ENCODE data around the gene COL28A1.

The COL28A1 gene

GRCh38 chr7:7535691-7536090, at the start of gene COL28A1:
TSS of gene COL28A1 (minus strand) at chr7:7535873. CDS start at chr7:7532875, 2,998 bp downstream.
- no peak within 1 kb of the TSS for H2AFZ ChIP-seq (ENCODE audit: low read depth, low read length)
- H3K4me1 ChIP-seq (ENCODE audit: low read length), result no peaks in the 10 kb centered on the region
- H3K4me3 ChIP-seq (ENCODE audit: low read length), result no peak within 1 kb of the TSS
- no peaks in the 10 kb centered on the region for H3K27me3 ChIP-seq (ENCODE audit: low read depth, low read length)
- no peaks in the 10 kb centered on the region for H4K20me1 ChIP-seq (ENCODE audit: insufficient read depth, low read length)
- TF ChIP-seq EZH2phosphoT487 (IDR thresholded peaks at IDR 0.05; ENCODE audit: low read depth) (no peak), CTCF (IDR thresholded peaks at IDR 0.05; ENCODE audit: low read depth, low read length) (no peak)
- no peak within 1 kb of the TSS for H3K4me2 ChIP-seq (ENCODE audit: low read length)
- no peak within 1 kb of the TSS for H3K9ac ChIP-seq (ENCODE audit: low read length)
- H3K27ac ChIP-seq (ENCODE audit: low read length), result no peak within 1 kb of the TSS
- H3K36me3 ChIP-seq (replicated peaks; ENCODE audit: low read depth, low read length), result no peaks in the 10 kb centered on the region
- no peaks in the 10 kb centered on the region for H3K9me3 ChIP-seq (ENCODE audit: insufficient read depth, low read length)
- H3K79me2 ChIP-seq (ENCODE audit: low read length), result no peaks in the 10 kb centered on the region

GRCh38 chr7:7584653-7585052, 49.0 kb upstream of the COL28A1 start:
- peaks cover 24% of the 10 kb centered on the region for H3K79me2 ChIP-seq (ENCODE audit: low read length)
- peaks cover 4% of the 10 kb centered on the region for H3K36me3 ChIP-seq (replicated peaks; ENCODE audit: low read depth, low read length)
- no peak overlapping the region for H3K4me3 ChIP-seq (ENCODE audit: low read length)
- H3K27ac ChIP-seq (ENCODE audit: low read length), result no peak overlapping the region
- no peaks in the 10 kb centered on the region for H3K9me3 ChIP-seq (ENCODE audit: insufficient read depth, low read length)
- no peaks in the 10 kb centered on the region for H3K27me3 ChIP-seq (ENCODE audit: low read depth, low read length)
- no peak overlapping the region for H2AFZ ChIP-seq (ENCODE audit: low read depth, low read length)
- no peaks in the 10 kb centered on the region for H3K4me1 ChIP-seq (ENCODE audit: low read length)
- H3K9ac ChIP-seq (ENCODE audit: low read length), result no peak overlapping the region
- TF ChIP-seq CTCF (IDR thresholded peaks at IDR 0.05; ENCODE audit: low read depth, low read length) (no peak), EZH2phosphoT487 (IDR thresholded peaks at IDR 0.05; ENCODE audit: low read depth) (no peak)
- H4K20me1 ChIP-seq (ENCODE audit: insufficient read depth, low read length), result peaks cover 3% of the 10 kb centered on the region; the same call in 1 of the 2 replicates
- H3K4me2 ChIP-seq (ENCODE audit: low read length), result no peak overlapping the region

- no peaks in the 10 kb centered on the region for H3K36me3 ChIP-seq (replicated peaks; ENCODE audit: low read depth, low read length)
Measured at GRCh38 chr7:7583731-7584130, 48.1 kb upstream of the COL28A1 start.

GRCh38 chr7:7582596-7582995, 46.9 kb upstream of the COL28A1 start:
- no peaks in the 10 kb centered on the region for H3K27me3 ChIP-seq (ENCODE audit: low read depth, low read length)
- peaks cover 12% of the 10 kb centered on the region for H4K20me1 ChIP-seq (ENCODE audit: insufficient read depth, low read length)
- no peaks in the 10 kb centered on the region for H3K9me3 ChIP-seq (ENCODE audit: insufficient read depth, low read length)
- no peak overlapping the region for H3K27ac ChIP-seq (ENCODE audit: low read length)
- no peak overlapping the region for H3K4me2 ChIP-seq (ENCODE audit: low read length)
- H2AFZ ChIP-seq (ENCODE audit: low read depth, low read length), result no peak overlapping the region
- H3K36me3 ChIP-seq (replicated peaks; ENCODE audit: low read depth, low read length), result no peaks in the 10 kb centered on the region
- TF ChIP-seq CTCF (IDR thresholded peaks at IDR 0.05; ENCODE audit: low read depth, low read length) (no peak), EZH2phosphoT487 (IDR thresholded peaks at IDR 0.05; ENCODE audit: low read depth) (no peak)
- H3K4me1 ChIP-seq (ENCODE audit: low read length), result peaks cover 6% of the 10 kb centered on the region
- no peak overlapping the region for H3K4me3 ChIP-seq (ENCODE audit: low read length)
- no peak overlapping the region for H3K9ac ChIP-seq (ENCODE audit: low read length)
- peaks cover 44% of the 10 kb centered on the region for H3K79me2 ChIP-seq (ENCODE audit: low read length)

More at GRCh38 chr7:7583731-7584130, 48.1 kb upstream of the COL28A1 start:
- Histone ChIP-seq H3K4me1 (ENCODE audit: low read length) (no peaks in the 10 kb centered on the region), H3K9me3 (ENCODE audit: insufficient read depth, low read length) (no peaks in the 10 kb centered on the region), H3K27me3 (ENCODE audit: low read depth, low read length) (no peaks in the 10 kb centered on the region), H3K4me2 (ENCODE audit: low read length) (no peak overlapping the region), H4K20me1 (ENCODE audit: insufficient read depth, low read length) (peaks cover 3% of the 10 kb centered on the region; the same call in 1 of the 2 replicates), H2AFZ (ENCODE audit: low read depth, low read length) (no peak overlapping the region), H3K4me3 (ENCODE audit: low read length) (no peak overlapping the region), H3K9ac (ENCODE audit: low read length) (no peak overlapping the region), H3K27ac (ENCODE audit: low read length) (no peak overlapping the region), H3K79me2 (ENCODE audit: low read length) (peaks cover 32% of the 10 kb centered on the region)
- TF ChIP-seq CTCF (IDR thresholded peaks at IDR 0.05; ENCODE audit: low read depth, low read length) (no peak), EZH2phosphoT487 (IDR thresholded peaks at IDR 0.05; ENCODE audit: low read depth) (no peak)
